Measurements from ENCODE around the gene ZBTB17. TPM values are rescaled to one million over a fixed set of nuclear protein-coding genes. Genes with fewer than 3 reads are reported as not detected.

Gene ZBTB17
- total and polyA plus RNA-seq, 12 donors, result 8.0 to 172 (median 33.7) TPM

DNA sequence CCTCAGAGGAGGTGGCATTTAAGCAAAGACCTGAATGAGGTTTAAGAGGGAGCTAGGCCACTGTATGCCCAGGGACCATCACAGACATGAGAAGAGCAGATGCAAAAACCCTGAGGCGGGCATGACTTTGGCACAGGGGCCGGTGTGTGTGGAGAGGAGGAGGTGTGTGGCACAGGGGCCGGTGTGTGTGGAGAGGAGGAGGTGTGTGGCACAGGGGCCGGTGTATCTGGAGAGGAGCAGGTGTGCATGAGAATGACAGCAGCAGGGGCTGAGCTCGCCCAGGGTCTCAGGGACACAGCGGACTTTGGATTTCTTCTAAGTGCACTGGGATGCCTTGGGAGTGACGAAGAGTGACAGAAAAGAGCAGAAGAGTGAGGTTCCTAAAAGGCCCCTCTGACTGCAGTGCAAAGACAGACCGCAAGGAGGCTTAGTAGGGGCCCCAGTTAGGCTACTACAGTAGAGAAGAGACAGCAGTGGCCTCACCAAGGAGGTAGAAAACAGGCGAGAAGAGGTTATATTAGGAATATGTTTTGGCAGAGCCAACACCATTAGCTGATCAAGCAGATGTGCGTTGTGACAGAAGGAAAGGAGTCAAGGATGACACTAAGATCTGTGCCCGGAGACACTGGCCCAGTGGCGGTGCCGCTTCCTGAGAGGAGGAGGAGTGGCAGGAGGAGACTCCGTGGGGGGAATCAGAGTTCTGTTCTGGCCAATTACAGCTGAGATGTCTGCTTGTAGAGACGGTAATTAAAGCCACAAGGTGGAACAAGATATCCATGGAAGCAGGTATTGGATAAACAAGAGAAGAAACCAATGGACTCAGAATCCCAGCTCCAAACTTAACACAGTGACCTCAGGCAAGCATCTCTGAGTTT, 18.4 kb downstream of the ZBTB17 start:
- H3K9me3 ChIP-seq (replicated peaks in 1 of 3), result no peaks in the 10 kb centered on the region
- TF ChIP-seq CTCF (IDR thresholded peaks at IDR 0.05) (no peak), POLR2A (IDR thresholded peaks at IDR 0.05) (no peak)
- 83 to 88% (median 85%) methylated on average over 15 of the region's 15 CpGs for WGBS, 4 donors
- H3K27ac ChIP-seq, result peak overlapping the region in 1 of 5 donors; percentile 27
- H3K4me3 ChIP-seq, result no peak overlapping the region
- intact Hi-C loops (cut with DNase I), result no loop called here
- H3K4me1 ChIP-seq (replicated peaks in 1 of 2), result peaks cover 17 to 55% of the 10 kb centered on the region in 2 donors
- no peak for DNase-seq
- no peaks in the 10 kb centered on the region for H3K27me3 ChIP-seq
- H3K36me3 ChIP-seq (replicated peaks in 1 of 2), result no peaks in the 10 kb centered on the region

DNA sequence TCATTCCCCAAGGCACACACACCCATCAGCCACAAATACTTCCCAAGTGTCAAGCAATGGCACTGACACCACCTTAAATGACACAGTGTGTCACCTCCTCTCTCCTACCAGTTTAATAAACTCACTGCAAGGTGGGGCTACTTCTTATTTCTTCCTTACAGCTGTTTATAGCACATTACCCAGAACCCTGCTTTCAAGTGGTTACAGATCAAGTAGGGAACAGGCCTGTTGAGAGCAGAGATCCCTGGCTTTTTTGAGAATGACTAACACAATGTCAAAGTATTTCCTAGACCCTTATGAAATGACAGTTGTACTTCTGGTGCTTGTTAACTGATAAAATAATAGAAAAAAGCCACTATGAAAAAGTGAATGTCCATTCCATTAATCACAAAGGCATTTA, 19.8 kb downstream of the ZBTB17 start:
- no peak for DNase-seq
- intact Hi-C loops (cut with DNase I), result no loop called here
- Histone ChIP-seq H3K27ac (peak overlapping the region in 3 of 5 donors; percentile 35 to 70 (median 54)), H3K9me3 (replicated peaks in 1 of 3) (no peaks in the 10 kb centered on the region), H3K4me3 (no peak overlapping the region), H3K36me3 (replicated peaks in 1 of 2) (no peaks in the 10 kb centered on the region), H3K27me3 (no peaks in the 10 kb centered on the region), H3K4me1 (replicated peaks in 1 of 2) (peaks cover 17 to 57% of the 10 kb centered on the region in 2 donors)
- TF ChIP-seq CTCF (IDR thresholded peaks at IDR 0.05) (no peak), POLR2A (IDR thresholded peaks at IDR 0.05) (no peak)

- H3K4me1 ChIP-seq (replicated peaks in 1 of 2), result peaks cover 23 to 61% of the 10 kb centered on the region in 2 donors
- intact Hi-C loops (cut with DNase I), result no loop called here
- peak overlapping the region in 3 of 5 donors; percentile 35 to 70 (median 54) for H3K27ac ChIP-seq
- WGBS, 4 donors, result 95 to 100% (median 99%) methylated on average over 2 of the region's 2 CpGs
- H3K9me3 ChIP-seq (replicated peaks in 1 of 3), result no peaks in the 10 kb centered on the region
- no peak for DNase-seq
- no peaks in the 10 kb centered on the region for H3K27me3 ChIP-seq
- no peak overlapping the region for H3K4me3 ChIP-seq
- TF ChIP-seq POLR2A (IDR thresholded peaks at IDR 0.05), result no peak
- no peak for TF ChIP-seq CTCF (IDR thresholded peaks at IDR 0.05)
- H3K36me3 ChIP-seq (replicated peaks in 1 of 2), result no peaks in the 10 kb centered on the region
These were observed 20.3 kb downstream of the ZBTB17 start for GRCh38 chr1:15955552-15955951.

DNA sequence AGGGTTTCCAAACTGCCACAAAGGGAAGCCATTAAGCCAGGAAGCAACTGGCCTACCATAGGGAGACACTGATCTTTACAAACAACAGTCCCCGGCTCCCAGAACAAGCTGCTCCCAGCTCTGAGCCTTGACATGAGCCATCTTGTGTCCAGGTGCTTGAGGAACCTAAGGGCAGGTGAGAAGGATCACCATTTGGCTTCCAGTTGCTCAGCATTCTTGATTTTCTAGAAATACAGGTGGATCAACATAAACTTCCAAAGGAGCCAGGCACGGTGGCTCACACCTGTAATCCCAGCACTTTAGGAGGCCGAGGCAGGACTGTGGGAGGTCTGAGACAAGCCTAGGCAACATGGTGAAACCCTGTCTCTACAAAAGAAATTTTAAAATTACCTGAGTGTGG, 21.6 kb downstream of the ZBTB17 start:
- DNase-seq, result no peak
- 92 to 100% (median 95%) methylated on average over 2 to 3 of the region's 3 CpGs for WGBS, 4 donors
- H3K27me3 ChIP-seq, result no peaks in the 10 kb centered on the region
- H3K4me3 ChIP-seq, result no peak overlapping the region
- no peak for TF ChIP-seq CTCF (IDR thresholded peaks at IDR 0.05)
- no peak for TF ChIP-seq POLR2A (IDR thresholded peaks at IDR 0.05)
- peak overlapping the region in 2 of 5 donors; percentile 64 to 97 for H3K27ac ChIP-seq
- peaks cover 32 to 74% of the 10 kb centered on the region in 2 donors for H3K4me1 ChIP-seq (replicated peaks in 1 of 2)
- intact Hi-C loops (cut with DNase I), result no loop called here
- no peaks in the 10 kb centered on the region for H3K36me3 ChIP-seq (replicated peaks in 1 of 2)
- no peaks in the 10 kb centered on the region for H3K9me3 ChIP-seq (replicated peaks in 1 of 3)
